B cell (primary cell): Measurements from ENCODE around the gene LZTFL1. TPM values are rescaled to one million over a fixed set of nuclear protein-coding genes. Genes with fewer than 3 reads are reported as not detected.

Experiments used
- ATAC-seq: fragments of 200-7000 bp; cut with Tn5 transposase; one replicate; pipeline ENCODE4 v1.10.0; 2021; ENCODE audit warnings: low read depth, mild to moderate bottlenecking, moderate number of reproducible peaks, moderate library complexity
- CTCF ChIA-PET: fragments of 350-600 bp; sonication (Branson Sonifier 250); formaldehyde crosslinking; loops from one replicate; lab custom pipeline; 2021; ENCODE audit warnings: antibody characterized with exemption, inconsistent platforms; lab: Charles Lee
- POLR2A ChIA-PET: fragments of 350-600 bp; sonication (Branson Sonifier 250); formaldehyde crosslinking; loops from one replicate; lab custom pipeline; 2021; ENCODE audit warnings: antibody characterized with exemption; lab: Charles Lee
- DNase-seq: peaks from one replicate; pipeline ENCODE4 v3.0.0; 2013
- H2AFZ ChIP-seq: 2 replicates; pipeline ENCODE4 v1.6.1; 2012; ENCODE audit warnings: mild to moderate bottlenecking, low read depth, low read length; ENCODE audit not compliant: insufficient read depth, poor library complexity, severe bottlenecking
- H3K27ac ChIP-seq, 2 donors: 1 replicate in 1 of 2; 2 replicates in 1 of 2; pipeline ENCODE4 v1.5.1; 2012 to 2013; ENCODE audit warnings: low read length in 2 of 2, mild to moderate bottlenecking in 2 of 2, moderate library complexity in 1 of 2
- H3K27me3 ChIP-seq, 4 experiments: fragments of 200-600 bp in 1 of 4; sonication (generic) in 1 of 4; replicated peaks in 1 of 4; 1 replicate in 2 of 4; 2 replicates in 2 of 4; pipeline versions ENCODE4 v1.6.1 to v1.7.0; 2013 to 2016; ENCODE audit warnings: low read length in 3 of 4, mild to moderate bottlenecking in 2 of 4, mixed read lengths in 1 of 4, moderate library complexity in 1 of 4; ENCODE audit not compliant: insufficient read depth in 4 of 4, control insufficient read depth in 3 of 4; ENCODE audit errors: control extremely low read depth in 1 of 4
- H3K36me3 ChIP-seq, 2 experiments: replicated peaks in 1 of 2; 1 replicate in 1 of 2; 2 replicates in 1 of 2; pipeline versions ENCODE4 v1.6.1 to v1.7.1; 2013; ENCODE audit warnings: low read length in 1 of 2; ENCODE audit not compliant: insufficient read depth in 2 of 2, control insufficient read depth in 1 of 2; ENCODE audit errors: control extremely low read depth in 1 of 2, extremely low read depth in 1 of 2
- H3K4me1 ChIP-seq, 2 donors: fragments of 200-600 bp in 1 of 2; sonication (generic) in 1 of 2; 1 replicate in 1 of 2; 2 replicates in 1 of 2; pipeline versions ENCODE4 v1.5.1 to v1.6.1; 2013 to 2017; ENCODE audit warnings: low read length in 2 of 2; ENCODE audit not compliant: control insufficient read depth in 2 of 2, insufficient read depth in 2 of 2
- H3K4me2 ChIP-seq: replicated peaks from 2 replicates; pipeline ENCODE3; 2012; ENCODE audit warnings: mild to moderate bottlenecking, low read depth, low read length; ENCODE audit not compliant: poor library complexity, severe bottlenecking
- H3K4me3 ChIP-seq, 5 experiments: fragments of 200-600 bp in 1 of 5; sonication (generic) in 1 of 5; 1 replicate in 3 of 5; 2 replicates in 2 of 5; pipeline versions ENCODE4 v1.5.1 to v1.7.0; 2011 to 2016; ENCODE audit warnings: low read length in 4 of 5, mild to moderate bottlenecking in 4 of 5, low read depth in 2 of 5, control low read depth in 1 of 5, moderate library complexity in 1 of 5; ENCODE audit not compliant: insufficient read depth in 1 of 5; ENCODE audit errors: control extremely low read depth in 1 of 5, extremely low read depth in 1 of 5
- H3K79me2 ChIP-seq: fragments of 200-600 bp; sonication (generic); one replicate; pipeline ENCODE4 v1.6.0; 2016; ENCODE audit warnings: low read length; ENCODE audit not compliant: control insufficient read depth, insufficient read depth
- H3K9ac ChIP-seq: fragments of 200-600 bp; sonication (generic); 2 replicates; pipeline ENCODE4 v1.6.1; 2017; ENCODE audit warnings: mild to moderate bottlenecking, low read length, moderate library complexity
- H3K9me3 ChIP-seq, 3 donors: one replicate each; pipeline versions ENCODE4 v1.6.1 to v1.7.1; 2013; ENCODE audit warnings: low read length in 2 of 3; ENCODE audit not compliant: control insufficient read depth in 2 of 3, insufficient read depth in 1 of 3; ENCODE audit errors: control extremely low read depth in 1 of 3
- H4K20me1 ChIP-seq: 2 replicates; pipeline ENCODE4 v1.6.0; 2012; ENCODE audit warnings: mild to moderate bottlenecking, low read length; ENCODE audit not compliant: insufficient read depth, control insufficient read depth, poor library complexity, severe bottlenecking
- H3K27ac Mint-ChIP-seq: one replicate; pipeline ENCODE4 v1.8.0; 2021; ENCODE audit warnings: mixed read lengths
- H3K27me3 Mint-ChIP-seq: one replicate; pipeline ENCODE4 v1.8.0; 2021; ENCODE audit warnings: mixed read lengths
- H3K4me1 Mint-ChIP-seq: one replicate; pipeline ENCODE4 v1.8.0; 2021; ENCODE audit warnings: mixed read lengths
- H3K4me3 Mint-ChIP-seq: one replicate; pipeline ENCODE4 v1.8.0; 2021; ENCODE audit warnings: mixed read lengths
- H3K9me3 Mint-ChIP-seq: one replicate; pipeline ENCODE4 v1.8.0; 2022; ENCODE audit warnings: mixed read lengths; ENCODE audit not compliant: insufficient read depth
- EZH2 ChIP-seq: IDR thresholded peaks from 2 replicates; pipeline ENCODE4 v1.6.1; 2012; ENCODE audit warnings: borderline replicate concordance, low read depth, mild to moderate bottlenecking, moderate library complexity, low read length; ENCODE audit not compliant: insufficient read depth, poor library complexity, severe bottlenecking
- WGBS: methylation state at CpG from one replicate; pipeline ENCODE4 v1.1.5; 2013; ENCODE audit warnings: missing lambda C conversion rate; ENCODE audit not compliant: insufficient coverage; 5-methylcytosine and 5-hydroxymethylcytosine counted together
- intact Hi-C: fragments of 100-400 bp; cut with micrococcal nuclease; formaldehyde crosslinking; loops from one replicate; pipeline ENCODE4 v1.10.0; 2022
- polyA plus RNA-seq: library from polyadenylated mRNA; depleted of rRNA; stranded (reverse); fragments of >200 nt; gene quantifications from 2 replicates; pipeline ENCODE4 v1.2.3, GENCODE V29; 2012
- total RNA-seq, 2 donors: library from RNA; stranded (reverse); fragments of 120-200 nt in 1 of 2; gene quantifications; 1 replicate in 1 of 2; 2 replicates in 1 of 2; pipeline versions ENCODE4 v1.2.3 to v1.2.4, GENCODE V29; 2013 to 2022
- TF ChIP-seq, protein P1 (sequence below): fragments of 200-600 bp; IDR thresholded peaks from one replicate; pipeline ENCODE4 v1.8.0; 2022; ENCODE audit warnings: antibody characterized with exemption, mild to moderate bottlenecking

Gene LZTFL1
- total and polyA plus RNA-seq, 2 donors (not counting 1 experiment from before 2014, with no cell fraction given): 16.5 to 17.8 TPM

DNA sequence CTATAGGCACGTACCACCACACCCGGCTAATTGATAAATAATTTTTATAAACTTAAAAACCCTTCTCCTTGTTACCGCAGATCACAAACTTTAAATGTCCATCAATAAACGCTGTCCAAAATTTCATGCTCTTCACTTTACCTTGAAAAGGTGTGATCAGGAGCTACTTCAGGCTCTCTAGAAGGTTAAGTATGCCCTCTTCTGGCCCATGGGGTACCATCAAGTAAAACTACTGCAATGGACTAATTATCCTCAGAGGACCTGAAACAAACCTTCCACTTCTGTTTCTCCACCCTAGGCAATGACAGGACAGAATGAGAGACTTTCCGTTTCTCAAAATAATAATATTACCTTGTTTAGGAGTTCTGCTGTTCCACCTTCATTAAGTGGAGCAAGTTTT lies 9.2 kb downstream of the LZTFL1 start:
- Histone ChIP-seq H2AFZ (no peak overlapping the region), H3K4me3 (no peak overlapping the region), H3K4me2 (no peak overlapping the region), H3K79me2 (no peaks in the 10 kb centered on the region), H3K27me3 (no peaks in the 10 kb centered on the region), H4K20me1 (no peaks in the 10 kb centered on the region), H3K9ac (no peak overlapping the region), H3K9me3 (no peaks in the 10 kb centered on the region), H3K27ac (no peak overlapping the region), H3K36me3 (peaks cover 7 to 53% of the 10 kb centered on the region in 2 experiments), H3K4me1 (no peaks in the 10 kb centered on the region)
- no peak overlapping the region for H3K27ac Mint-ChIP-seq
- no peaks in the 10 kb centered on the region for H3K4me1 Mint-ChIP-seq
- no peak for ATAC-seq
- H3K4me3 Mint-ChIP-seq: no peak overlapping the region
- 100% methylated on average over 1 of the region's 5 CpGs for WGBS
- POLR2A ChIA-PET: no interaction called here
- no peaks in the 10 kb centered on the region for H3K27me3 Mint-ChIP-seq
- H3K9me3 Mint-ChIP-seq: no peaks in the 10 kb centered on the region
- TF ChIP-seq, protein P1, sequence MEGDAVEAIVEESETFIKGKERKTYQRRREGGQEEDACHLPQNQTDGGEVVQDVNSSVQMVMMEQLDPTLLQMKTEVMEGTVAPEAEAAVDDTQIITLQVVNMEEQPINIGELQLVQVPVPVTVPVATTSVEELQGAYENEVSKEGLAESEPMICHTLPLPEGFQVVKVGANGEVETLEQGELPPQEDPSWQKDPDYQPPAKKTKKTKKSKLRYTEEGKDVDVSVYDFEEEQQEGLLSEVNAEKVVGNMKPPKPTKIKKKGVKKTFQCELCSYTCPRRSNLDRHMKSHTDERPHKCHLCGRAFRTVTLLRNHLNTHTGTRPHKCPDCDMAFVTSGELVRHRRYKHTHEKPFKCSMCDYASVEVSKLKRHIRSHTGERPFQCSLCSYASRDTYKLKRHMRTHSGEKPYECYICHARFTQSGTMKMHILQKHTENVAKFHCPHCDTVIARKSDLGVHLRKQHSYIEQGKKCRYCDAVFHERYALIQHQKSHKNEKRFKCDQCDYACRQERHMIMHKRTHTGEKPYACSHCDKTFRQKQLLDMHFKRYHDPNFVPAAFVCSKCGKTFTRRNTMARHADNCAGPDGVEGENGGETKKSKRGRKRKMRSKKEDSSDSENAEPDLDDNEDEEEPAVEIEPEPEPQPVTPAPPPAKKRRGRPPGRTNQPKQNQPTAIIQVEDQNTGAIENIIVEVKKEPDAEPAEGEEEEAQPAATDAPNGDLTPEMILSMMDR: no peak
- TF ChIP-seq EZH2: no peak
- intact Hi-C loops: loop anchor here (1.0 kb wide), 1 partner anchor 321 kb away; no protein-coding TSS in a partner anchor
- CTCF ChIA-PET: interaction anchor here (1.2 kb wide), 1 partner anchor 9 kb away, joined by 4 read pairs; the partner anchor contains the start of gene LZTFL1
- DNase-seq: no peak

DNA sequence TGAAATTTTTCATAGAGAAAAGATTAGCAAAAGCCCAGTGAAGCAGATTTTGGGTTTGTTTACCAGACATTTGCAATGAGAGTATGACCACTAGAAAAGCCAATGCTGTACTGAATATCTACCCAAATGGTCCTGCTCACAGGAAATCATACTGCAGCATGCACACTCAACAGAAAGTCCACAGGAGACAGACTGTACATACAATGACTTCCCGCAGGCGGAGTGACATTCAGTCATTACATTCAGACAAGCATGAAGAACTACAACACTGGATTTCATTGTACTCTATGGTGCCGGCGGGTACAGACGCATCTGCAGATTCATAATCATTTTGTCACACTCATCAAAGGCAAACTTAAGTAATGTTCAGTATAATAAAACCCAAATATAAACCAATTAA lies 11.8 kb downstream of the LZTFL1 start:
- 100% methylated on average over 2 of the region's 5 CpGs for WGBS
- no peaks in the 10 kb centered on the region for H3K4me1 ChIP-seq
- TF ChIP-seq, protein P1: no peak
- no peak for TF ChIP-seq EZH2
- H3K36me3 ChIP-seq: peaks cover 7 to 62% of the 10 kb centered on the region in 2 experiments
- Mint-ChIP-seq H3K27me3 (no peaks in the 10 kb centered on the region), H3K4me1 (no peaks in the 10 kb centered on the region), H3K9me3 (no peaks in the 10 kb centered on the region), H3K27ac (no peak overlapping the region), H3K4me3 (no peak overlapping the region)
- H2AFZ ChIP-seq: no peak overlapping the region
- no peak overlapping the region for H3K4me2 ChIP-seq
- no peak overlapping the region for H3K9ac ChIP-seq
- no peak overlapping the region for H3K27ac ChIP-seq
- ATAC-seq: no peak
- intact Hi-C loops: no loop called here
- no peaks in the 10 kb centered on the region for H3K79me2 ChIP-seq
- no peaks in the 10 kb centered on the region for H4K20me1 ChIP-seq
- H3K9me3 ChIP-seq: no peaks in the 10 kb centered on the region
- ChIA-PET POLR2A (no interaction called here), CTCF (interaction anchor here (0.7 kb wide), 1 partner anchor 874 kb away, joined by 3 read pairs; no protein-coding TSS in a partner anchor)
- no peak for DNase-seq
- H3K27me3 ChIP-seq: no peaks in the 10 kb centered on the region
- H3K4me3 ChIP-seq: no peak overlapping the region
